ENCODE data around the gene SDK2.

DNA sequence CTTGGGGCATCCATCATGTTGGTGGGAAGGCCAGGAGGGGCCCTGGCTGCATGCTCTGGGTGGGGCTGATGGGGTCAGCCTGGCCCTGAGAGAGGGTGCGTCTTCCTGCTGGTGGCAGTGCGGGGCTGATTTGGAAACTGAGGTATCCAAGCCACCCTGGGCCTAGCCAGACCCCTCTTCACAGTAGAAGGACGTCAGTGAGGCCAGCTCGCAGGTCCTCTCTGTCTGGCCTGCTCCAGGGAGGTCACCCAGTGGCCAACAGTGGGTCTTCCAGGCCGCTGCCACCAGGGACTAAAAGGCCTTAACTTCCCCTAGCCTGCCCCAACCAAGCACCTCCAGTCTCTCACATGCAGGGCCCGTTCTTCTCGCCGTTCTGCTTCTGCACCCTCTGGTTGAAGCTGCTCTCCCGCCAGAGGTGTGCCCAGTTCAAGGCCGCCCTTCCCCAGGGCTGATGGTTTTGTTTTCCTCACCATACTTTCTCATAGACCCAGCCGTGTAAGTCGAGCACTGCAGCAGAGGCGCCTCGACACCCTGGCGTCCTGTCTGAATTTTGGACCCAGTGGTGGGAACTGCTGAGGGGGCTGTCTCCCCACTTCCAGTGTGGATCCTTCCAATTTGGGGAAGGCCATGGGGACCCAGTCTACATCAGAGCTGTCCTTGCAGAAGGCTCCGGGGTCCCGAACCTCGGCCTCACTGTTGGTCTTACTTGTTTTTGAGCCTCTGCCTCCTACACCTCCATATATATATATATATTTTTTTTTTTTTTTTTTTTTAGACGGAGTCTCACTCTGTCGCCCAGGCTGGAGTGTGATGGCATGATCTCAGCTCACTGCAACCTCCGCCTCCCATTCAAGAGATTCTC, 289.6 kb downstream of the SDK2 start:
- TF ChIP-seq, protein P1, sequence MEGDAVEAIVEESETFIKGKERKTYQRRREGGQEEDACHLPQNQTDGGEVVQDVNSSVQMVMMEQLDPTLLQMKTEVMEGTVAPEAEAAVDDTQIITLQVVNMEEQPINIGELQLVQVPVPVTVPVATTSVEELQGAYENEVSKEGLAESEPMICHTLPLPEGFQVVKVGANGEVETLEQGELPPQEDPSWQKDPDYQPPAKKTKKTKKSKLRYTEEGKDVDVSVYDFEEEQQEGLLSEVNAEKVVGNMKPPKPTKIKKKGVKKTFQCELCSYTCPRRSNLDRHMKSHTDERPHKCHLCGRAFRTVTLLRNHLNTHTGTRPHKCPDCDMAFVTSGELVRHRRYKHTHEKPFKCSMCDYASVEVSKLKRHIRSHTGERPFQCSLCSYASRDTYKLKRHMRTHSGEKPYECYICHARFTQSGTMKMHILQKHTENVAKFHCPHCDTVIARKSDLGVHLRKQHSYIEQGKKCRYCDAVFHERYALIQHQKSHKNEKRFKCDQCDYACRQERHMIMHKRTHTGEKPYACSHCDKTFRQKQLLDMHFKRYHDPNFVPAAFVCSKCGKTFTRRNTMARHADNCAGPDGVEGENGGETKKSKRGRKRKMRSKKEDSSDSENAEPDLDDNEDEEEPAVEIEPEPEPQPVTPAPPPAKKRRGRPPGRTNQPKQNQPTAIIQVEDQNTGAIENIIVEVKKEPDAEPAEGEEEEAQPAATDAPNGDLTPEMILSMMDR (IDR thresholded peaks at IDR 0.05; ENCODE audit: insufficient read depth, low read length) = no peak
- TF ChIP-seq POLR2AphosphoS5 (IDR thresholded peaks at IDR 0.05; ENCODE audit: low read depth) (no peak), GABPA (IDR thresholded peaks at IDR 0.05; ENCODE audit: low read depth) (no peak)
- TF ChIP-seq, protein P2, sequence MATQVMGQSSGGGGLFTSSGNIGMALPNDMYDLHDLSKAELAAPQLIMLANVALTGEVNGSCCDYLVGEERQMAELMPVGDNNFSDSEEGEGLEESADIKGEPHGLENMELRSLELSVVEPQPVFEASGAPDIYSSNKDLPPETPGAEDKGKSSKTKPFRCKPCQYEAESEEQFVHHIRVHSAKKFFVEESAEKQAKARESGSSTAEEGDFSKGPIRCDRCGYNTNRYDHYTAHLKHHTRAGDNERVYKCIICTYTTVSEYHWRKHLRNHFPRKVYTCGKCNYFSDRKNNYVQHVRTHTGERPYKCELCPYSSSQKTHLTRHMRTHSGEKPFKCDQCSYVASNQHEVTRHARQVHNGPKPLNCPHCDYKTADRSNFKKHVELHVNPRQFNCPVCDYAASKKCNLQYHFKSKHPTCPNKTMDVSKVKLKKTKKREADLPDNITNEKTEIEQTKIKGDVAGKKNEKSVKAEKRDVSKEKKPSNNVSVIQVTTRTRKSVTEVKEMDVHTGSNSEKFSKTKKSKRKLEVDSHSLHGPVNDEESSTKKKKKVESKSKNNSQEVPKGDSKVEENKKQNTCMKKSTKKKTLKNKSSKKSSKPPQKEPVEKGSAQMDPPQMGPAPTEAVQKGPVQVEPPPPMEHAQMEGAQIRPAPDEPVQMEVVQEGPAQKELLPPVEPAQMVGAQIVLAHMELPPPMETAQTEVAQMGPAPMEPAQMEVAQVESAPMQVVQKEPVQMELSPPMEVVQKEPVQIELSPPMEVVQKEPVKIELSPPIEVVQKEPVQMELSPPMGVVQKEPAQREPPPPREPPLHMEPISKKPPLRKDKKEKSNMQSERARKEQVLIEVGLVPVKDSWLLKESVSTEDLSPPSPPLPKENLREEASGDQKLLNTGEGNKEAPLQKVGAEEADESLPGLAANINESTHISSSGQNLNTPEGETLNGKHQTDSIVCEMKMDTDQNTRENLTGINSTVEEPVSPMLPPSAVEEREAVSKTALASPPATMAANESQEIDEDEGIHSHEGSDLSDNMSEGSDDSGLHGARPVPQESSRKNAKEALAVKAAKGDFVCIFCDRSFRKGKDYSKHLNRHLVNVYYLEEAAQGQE (IDR thresholded peaks at IDR 0.05; ENCODE audit: insufficient replicate concordance, low read depth) = no peak
